GM19025 (cell line): ENCODE data around the gene PCDHGA3.
"Not testable (repeated sequence)": the region's sequence is repeated elsewhere in the genome, so short reads cannot be mapped to it uniquely, and the experiment has no call there.

Experiments
- ATAC-seq: cut with Tn5 transposase; IDR thresholded peaks from one replicate; pipeline ENCODE4 v1.9.1; 2021; ENCODE audit warnings: mild to moderate bottlenecking, low read depth, moderate library complexity; ENCODE audit not compliant: unreplicated experiment

Gene PCDHGA3

DNA sequence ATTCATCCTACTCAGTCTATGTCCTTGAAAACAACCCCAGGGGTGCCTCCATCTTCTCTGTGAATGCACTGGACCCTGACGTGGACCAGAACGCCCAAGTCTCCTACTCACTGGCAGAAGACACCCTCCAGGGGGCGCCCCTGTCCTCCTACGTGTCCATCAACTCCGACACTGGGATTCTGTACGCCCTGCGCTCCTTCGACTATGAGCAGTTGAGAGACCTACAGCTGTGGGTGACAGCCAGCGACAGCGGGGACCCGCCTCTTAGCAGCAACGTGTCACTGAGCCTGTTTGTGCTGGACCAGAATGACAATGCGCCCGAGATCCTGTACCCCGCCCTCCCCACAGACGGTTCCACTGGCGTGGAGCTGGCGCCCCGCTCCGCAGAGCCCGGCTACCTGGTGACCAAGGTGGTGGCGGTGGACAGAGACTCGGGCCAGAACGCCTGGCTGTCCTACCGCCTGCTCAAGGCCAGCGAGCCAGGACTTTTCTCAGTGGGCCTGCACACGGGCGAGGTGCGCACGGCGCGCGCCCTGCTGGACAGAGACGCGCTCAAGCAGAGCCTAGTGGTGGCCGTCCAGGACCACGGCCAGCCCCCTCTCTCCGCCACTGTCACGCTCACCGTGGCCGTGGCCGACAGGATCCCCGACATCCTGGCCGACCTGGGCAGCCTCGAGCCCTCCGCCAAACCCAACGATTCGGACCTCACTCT is 32.0 kb downstream of the PCDHGA3 start:
- not testable (repeated sequence) for ATAC-seq

DNA sequence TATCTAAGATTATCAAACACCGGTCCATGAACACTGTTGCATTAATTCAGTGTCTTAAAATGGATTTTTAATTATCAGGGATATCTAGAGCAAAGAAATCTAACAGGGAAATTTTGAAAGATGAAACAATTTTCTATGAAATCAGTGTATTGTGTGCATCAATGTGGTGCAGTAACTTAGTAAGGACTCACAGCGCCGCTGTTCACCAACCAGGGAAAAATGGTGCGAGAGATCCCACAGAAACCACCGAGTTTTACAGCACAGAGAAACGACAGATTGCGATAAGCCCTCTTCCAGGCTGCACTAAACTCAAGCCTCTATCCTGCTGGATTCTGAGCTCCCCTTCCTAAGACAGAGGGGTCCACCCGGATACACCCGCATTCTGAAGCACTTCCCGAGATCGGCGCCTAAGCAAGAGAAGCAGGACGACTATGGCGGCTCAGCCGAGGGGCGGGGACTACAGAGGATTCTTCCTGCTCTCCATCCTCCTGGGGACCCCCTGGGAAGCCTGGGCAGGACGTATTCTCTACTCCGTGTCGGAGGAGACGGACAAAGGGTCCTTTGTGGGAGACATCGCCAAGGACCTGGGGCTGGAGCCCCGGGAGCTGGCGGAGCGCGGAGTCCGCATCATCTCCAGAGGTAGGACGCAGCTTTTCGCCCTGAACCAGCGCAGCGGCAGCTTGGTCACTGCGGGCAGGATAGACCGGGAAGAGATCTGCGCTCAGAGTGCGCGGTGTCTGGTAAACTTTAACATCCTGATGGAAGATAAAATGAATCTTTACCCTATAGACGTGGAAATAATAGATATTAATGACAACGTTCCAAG is 39.1 kb downstream of the PCDHGA3 start, which contains the start of gene PCDHGA7:
TSS of gene PCDHGA7 (plus strand) at position 274 of the 826 bp plus-strand sequence. CDS start at position 432, 158 bp downstream.
- ATAC-seq = no peak

DNA sequence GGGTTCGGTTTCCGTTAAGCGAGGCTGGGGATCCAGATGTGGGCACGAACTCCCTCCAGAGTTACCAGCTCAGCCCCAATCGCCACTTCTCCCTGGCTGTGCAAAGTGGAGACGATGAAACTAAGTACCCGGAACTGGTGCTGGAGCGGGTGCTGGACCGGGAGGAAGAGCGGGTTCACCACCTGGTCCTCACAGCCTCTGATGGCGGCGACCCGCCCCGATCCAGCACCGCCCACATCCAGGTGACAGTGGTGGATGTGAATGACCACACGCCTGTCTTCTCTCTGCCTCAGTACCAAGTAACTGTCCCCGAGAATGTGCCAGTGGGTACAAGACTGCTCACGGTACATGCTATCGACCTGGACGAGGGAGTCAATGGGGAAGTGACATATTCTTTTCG is 39.7 kb downstream of the PCDHGA3 start:
- no peak for ATAC-seq

DNA sequence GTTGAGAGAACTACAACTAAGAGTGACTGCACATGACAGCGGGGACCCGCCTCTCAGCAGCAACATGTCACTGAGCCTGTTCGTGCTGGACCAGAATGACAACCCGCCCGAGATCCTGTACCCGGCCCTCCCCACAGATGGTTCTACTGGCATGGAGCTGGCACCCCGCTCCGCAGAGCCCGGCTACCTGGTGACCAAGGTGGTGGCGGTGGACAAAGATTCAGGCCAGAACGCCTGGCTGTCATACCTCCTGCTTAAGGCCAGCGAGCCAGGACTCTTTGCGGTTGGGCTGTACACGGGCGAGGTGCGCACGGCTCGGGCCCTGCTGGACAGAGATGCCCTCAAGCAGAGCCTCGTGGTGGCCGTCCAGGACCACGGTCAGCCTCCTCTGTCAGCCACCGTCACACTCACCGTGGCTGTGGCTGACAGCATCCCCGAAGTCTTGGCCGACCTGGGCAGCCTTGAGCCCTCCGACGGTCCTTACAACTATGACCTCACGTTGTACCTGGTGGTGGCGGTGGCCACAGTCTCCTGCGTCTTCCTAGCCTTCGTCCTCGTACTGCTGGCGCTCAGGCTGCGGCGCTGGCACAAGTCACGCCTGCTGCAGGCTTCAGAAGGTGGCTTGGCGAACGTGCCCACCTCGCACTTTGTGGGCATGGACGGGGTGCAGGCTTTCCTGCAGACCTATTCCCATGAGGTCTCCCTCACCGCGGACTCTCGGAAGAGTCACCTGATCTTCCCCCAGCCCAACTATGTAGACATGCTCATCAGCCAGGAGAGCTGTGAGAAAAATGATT is 41.0 kb downstream of the PCDHGA3 start:
- ATAC-seq = no peak

DNA sequence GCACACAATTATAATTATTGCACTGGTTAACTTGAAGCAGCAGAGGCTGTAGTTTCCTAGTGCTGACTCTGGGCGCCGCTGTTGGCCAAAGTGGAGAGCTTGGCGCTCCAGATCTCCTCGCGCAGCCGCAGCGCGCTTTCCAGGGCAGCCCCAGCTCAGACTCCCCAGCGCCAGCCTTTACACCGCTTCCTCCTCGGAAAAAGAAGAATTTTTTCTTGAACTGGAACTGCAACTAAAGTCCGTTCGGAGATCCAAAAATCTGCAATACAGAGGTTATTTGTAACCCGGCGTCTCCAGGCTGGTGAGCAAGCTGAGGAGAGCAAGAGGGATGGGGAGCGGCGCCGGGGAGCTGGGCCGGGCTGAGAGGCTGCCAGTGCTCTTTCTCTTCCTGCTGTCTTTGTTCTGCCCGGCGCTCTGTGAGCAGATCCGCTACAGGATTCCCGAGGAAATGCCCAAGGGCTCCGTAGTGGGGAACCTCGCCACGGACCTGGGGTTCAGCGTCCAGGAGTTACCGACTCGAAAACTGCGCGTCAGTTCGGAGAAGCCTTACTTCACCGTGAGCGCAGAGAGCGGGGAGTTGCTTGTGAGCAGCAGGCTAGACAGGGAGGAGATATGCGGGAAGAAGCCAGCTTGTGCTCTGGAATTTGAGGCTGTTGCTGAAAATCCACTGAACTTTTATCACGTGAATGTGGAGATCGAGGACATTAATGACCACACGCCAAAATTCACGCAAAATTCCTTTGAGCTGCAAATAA is 44.1 kb downstream of the PCDHGA3 start, which contains the start of gene PCDHGB4:
TSS of gene PCDHGB4 (plus strand) at position 142 of the 755 bp plus-strand sequence. CDS start at position 329, 187 bp downstream.
- not testable (repeated sequence) for ATAC-seq

DNA sequence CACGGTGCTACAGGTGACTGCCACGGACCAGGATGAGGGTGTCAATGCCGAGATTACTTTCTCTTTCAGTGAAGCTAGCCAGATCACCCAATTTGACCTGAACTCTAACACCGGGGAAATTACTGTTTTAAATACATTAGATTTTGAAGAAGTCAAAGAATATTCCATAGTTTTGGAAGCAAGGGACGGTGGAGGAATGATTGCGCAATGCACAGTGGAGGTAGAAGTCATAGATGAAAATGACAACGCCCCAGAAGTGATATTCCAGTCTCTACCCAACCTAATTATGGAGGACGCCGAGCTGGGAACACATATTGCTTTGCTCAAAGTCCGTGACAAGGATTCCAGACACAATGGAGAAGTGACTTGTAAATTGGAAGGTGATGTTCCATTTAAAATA is 45.0 kb downstream of the PCDHGA3 start:
- ATAC-seq = no peak

DNA sequence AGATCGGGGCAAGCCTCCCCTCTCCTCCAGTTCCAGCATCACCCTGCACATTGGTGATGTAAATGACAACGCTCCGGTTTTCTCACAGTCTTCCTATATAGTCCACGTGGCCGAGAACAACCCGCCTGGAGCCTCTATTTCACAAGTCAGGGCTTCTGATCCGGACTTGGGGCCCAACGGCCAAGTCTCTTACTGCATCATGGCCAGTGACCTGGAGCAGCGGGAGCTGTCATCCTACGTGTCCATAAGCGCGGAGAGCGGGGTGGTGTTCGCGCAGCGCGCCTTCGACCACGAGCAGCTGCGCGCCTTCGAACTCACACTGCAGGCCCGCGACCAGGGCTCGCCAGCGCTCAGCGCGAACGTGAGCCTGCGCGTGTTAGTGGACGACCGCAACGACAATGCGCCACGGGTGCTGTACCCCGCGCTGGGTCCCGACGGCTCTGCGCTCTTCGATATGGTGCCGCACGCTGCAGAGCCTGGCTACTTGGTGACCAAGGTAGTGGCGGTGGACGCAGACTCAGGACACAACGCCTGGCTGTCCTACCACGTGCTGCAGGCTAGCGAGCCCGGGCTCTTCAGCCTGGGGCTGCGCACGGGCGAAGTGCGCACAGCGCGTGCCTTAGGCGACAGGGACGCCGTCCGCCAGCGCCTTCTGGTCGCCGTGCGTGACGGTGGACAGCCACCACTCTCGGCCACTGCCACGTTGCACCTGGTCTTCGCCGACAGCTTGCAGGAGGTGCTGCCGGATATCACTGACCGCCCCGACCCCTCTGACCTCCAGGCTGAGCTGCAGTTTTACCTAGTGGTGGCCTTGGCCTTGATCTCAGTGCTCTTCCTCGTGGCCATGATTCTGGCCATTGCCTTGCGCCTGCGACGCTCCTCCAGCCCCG is 45.8 kb downstream of the PCDHGA3 start:
- ATAC-seq = no peak

DNA sequence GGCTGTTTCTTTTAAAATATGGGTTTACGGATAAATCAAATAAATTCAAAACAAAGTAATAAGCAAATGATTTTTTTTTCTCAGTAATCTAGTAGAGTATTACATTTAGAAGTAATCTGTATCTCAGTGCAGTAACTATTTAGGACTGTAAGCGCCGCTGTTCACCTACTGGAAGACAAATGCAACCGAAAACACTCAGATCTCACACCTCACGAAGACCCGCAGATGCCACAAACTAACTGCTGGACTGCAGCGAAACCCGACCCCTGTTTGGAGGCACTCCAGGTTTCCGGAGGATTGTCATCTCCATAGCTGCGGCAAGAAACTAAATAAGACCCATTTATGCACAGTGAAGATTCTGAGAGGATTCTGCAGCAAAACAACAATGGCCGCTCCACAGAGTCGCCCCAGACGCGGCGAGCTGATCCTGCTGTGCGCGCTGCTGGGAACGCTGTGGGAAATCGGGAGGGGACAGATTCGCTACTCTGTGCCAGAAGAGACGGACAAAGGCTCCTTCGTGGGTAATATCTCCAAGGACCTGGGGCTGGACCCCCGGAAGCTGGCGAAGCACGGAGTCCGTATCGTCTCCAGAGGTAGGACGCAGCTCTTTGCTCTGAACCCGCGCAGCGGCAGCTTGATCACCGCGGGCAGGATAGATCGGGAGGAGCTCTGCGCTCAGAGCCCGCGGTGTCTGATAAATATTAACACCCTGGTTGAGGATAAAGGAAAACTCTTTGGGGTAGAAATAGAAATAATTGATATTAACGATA is 49.0 kb downstream of the PCDHGA3 start, which contains the start of gene PCDHGA8:
TSS of gene PCDHGA8 (plus strand) at position 205 of the 770 bp plus-strand sequence. CDS start at position 386, 181 bp downstream.
- ATAC-seq = no peak

DNA sequence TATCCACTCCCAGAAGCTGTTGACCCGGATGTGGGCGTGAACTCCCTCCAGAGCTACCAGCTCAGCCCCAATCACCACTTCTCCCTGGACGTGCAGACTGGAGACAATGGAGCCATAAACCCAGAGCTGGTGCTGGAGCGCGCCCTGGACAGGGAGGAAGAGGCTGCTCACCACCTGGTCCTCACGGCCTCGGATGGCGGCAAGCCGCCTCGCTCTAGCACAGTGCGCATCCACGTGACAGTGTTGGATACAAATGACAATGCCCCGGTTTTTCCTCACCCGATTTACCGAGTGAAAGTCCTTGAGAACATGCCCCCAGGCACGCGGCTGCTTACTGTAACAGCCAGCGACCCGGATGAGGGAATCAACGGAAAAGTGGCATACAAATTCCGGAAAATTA is 49.6 kb downstream of the PCDHGA3 start:
- ATAC-seq = no peak

DNA sequence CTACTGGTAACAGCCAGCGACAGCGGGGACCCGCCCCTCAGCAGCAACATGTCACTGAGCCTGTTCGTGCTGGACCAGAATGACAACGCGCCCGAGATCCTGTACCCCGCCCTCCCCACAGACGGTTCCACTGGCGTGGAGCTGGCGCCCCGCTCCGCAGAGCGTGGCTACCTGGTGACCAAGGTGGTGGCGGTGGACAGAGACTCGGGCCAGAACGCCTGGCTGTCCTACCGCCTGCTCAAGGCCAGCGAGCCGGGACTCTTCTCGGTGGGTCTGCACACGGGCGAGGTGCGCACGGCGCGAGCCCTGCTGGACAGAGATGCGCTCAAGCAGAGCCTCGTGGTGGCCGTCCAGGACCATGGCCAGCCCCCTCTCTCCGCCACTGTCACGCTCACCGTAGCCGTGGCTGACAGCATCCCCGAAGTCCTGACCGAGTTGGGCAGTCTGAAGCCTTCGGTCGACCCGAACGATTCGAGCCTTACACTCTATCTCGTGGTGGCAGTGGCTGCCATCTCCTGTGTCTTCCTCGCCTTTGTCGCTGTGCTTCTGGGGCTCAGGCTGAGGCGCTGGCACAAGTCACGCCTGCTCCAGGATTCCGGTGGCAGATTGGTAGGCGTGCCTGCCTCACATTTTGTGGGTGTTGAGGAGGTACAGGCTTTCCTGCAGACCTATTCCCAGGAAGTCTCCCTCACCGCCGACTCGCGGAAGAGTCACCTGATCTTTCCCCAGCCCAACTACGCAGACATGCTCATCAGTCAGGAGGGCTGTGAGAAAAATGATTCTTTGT is 51.0 kb downstream of the PCDHGA3 start:
- not testable (repeated sequence) for ATAC-seq
